Ectodermal cell (in vitro differentiated cells): Measurements from ENCODE around the gene SERINC1.

Experiments
- H3K27ac ChIP-seq: 2 replicates; pipeline ENCODE4 v1.7.0; 2013; ENCODE audit warnings: mild to moderate bottlenecking, low read depth, low read length; ENCODE audit not compliant: insufficient read depth, poor library complexity, severe bottlenecking
- H3K27me3 ChIP-seq: 2 replicates; pipeline ENCODE4 v1.7.0; 2013; ENCODE audit warnings: mild to moderate bottlenecking, low read length; ENCODE audit not compliant: insufficient read depth, control insufficient read depth, poor library complexity, severe bottlenecking
- H3K36me3 ChIP-seq: one replicate; pipeline ENCODE4 v1.7.0; 2013; ENCODE audit warnings: low read length; ENCODE audit not compliant: control insufficient read depth, insufficient read depth
- H3K4me1 ChIP-seq: one replicate; pipeline ENCODE4 v1.7.0; 2013; ENCODE audit warnings: low read length; ENCODE audit not compliant: control insufficient read depth, insufficient read depth
- H3K4me3 ChIP-seq: 2 replicates; pipeline ENCODE4 v1.7.0; 2013; ENCODE audit warnings: low read depth, low read length, control low read depth; ENCODE audit not compliant: insufficient read depth
- H3K9me3 ChIP-seq: 2 replicates; pipeline ENCODE4 v1.7.0; 2013; ENCODE audit warnings: mild to moderate bottlenecking, low read length, moderate library complexity; ENCODE audit not compliant: control insufficient read depth
- WGBS, 2 experiments: methylation state at CpG; one replicate each; pipeline ENCODE4 v1.1.7; 2013; ENCODE audit warnings: missing lambda C conversion rate in 2 of 2; 5-methylcytosine and 5-hydroxymethylcytosine counted together

SERINC1 gene

DNA sequence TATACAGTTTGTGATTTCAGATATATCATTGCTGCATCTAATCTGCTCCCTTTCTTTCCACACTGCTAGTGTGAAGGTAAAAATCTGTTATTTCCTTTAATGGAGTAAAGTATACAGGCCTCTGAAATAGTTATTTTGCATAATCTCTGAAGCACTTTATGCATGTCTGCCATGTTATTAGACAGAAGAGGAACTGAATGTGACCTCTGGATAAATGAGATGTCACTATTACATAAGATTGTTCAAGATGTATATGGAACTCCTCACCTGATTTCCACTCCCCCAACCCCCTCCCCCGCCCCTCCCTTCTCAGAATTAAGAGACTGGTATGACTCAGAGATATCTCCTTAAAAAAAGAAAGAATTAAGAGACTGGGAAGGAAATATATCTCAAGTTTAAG, 26.3 kb downstream of the SERINC1 start:
- peaks cover 17% of the 10 kb centered on the region for H3K36me3 ChIP-seq

DNA sequence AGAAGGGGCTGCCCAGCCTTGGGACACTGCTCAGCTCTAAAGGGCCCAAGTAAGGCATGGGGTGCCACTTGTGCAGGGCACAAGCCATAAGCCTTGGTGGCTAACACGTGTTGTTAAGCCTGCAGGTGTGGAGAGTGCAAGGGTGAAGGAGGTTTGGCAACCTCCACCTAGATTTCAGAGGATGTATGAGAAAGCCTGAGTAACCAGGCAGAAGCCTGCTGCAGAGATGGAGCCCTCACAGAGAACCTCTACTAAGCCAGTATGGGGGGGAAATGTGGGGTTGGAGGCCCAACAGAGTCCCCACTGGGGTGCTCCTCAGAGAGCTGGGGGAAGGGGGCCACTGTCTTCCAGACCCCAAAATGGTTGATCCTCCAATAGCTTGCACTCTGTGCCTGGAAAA, 32.6 kb downstream of the SERINC1 start:
- Histone ChIP-seq H3K9me3 (peaks cover 2% of the 10 kb centered on the region), H3K27me3 (no peaks in the 10 kb centered on the region), H3K4me1 (no peaks in the 10 kb centered on the region), H3K4me3 (no peak overlapping the region), H3K27ac (no peak overlapping the region), H3K36me3 (peaks cover 49% of the 10 kb centered on the region)
- WGBS, 2 experiments: 92 to 93% methylated on average over 1 of the region's 1 CpG

More for the DNA sequence above, 26.3 kb downstream of the SERINC1 start:
- Histone ChIP-seq H3K9me3 (peaks cover 2% of the 10 kb centered on the region), H3K4me1 (no peaks in the 10 kb centered on the region), H3K4me3 (no peak overlapping the region), H3K27ac (no peak overlapping the region), H3K27me3 (no peaks in the 10 kb centered on the region)
- WGBS, 2 experiments: no CpG with 5 or more reads among the region's 1 CpG

DNA sequence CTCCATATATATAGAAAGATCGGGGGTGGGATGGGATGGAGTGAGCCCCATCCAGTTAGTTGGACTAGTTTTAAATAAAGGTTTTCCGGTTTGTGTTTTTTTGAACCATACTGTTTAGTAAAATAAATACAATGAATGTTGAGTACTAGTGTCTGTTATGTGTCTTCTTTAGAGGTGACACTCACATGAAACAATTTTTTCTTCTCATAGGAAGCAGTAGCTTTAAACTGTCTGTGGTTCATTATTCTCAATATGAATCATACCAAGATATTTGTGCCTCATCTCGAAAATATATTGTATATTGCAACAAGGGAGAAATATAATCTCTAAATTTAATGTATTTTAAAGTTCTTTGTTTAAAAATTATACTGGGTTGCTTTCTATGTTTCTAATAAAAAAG, 38.8 kb downstream of the SERINC1 start:
- peaks cover 25% of the 10 kb centered on the region for H3K36me3 ChIP-seq
- H3K4me1 ChIP-seq: no peaks in the 10 kb centered on the region
- no peaks in the 10 kb centered on the region for H3K9me3 ChIP-seq
- WGBS, 2 experiments: 94 to 97% methylated on average over 2 of the region's 3 CpGs
- H3K27ac ChIP-seq: no peak overlapping the region
- H3K27me3 ChIP-seq: no peaks in the 10 kb centered on the region
- H3K4me3 ChIP-seq: no peak overlapping the region

DNA sequence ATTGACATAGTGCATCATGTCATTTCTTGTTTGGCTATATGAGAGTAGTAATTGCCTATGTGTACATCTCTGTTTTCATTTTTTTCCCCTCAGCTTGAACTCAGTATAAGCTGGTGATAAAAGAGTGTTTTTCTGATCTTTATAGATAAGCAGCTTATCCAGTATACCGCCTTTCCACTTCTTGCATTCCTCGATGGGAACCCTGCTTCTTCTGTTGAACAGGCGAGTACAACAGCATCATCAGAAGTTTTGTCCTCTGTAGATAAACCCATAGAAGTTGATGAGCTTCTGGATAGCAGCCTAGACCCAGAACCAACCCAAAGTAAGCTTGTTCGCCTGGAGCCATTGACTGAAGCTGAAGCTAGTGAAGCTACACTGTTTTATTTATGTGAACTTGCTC, 39.8 kb downstream of the SERINC1 start:
- H3K27ac ChIP-seq: no peak overlapping the region
- H3K27me3 ChIP-seq: no peaks in the 10 kb centered on the region
- H3K9me3 ChIP-seq: no peaks in the 10 kb centered on the region
- no peaks in the 10 kb centered on the region for H3K4me1 ChIP-seq
- 99% methylated on average over 4 of the region's 4 CpGs for WGBS, 2 experiments
- peaks cover 20% of the 10 kb centered on the region for H3K36me3 ChIP-seq
- no peak overlapping the region for H3K4me3 ChIP-seq

DNA sequence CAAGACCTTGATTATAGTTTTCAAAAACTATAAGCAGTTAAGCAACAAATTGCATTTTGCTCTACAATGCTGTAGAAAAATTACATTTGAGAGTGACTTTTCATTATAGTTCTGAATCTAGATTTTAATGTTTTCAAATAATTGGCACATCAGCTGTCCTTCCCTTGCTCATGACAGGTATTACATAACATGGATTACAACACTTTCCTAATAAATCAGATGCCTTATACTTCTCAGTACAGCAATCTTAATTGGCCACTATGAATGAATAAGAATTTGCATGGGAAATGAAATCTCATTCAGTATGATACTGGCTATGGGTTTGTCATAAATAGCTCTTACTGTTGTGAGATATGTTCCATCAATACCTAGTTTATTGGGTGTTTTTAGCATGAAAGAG, 42.3 kb downstream of the SERINC1 start:
- Histone ChIP-seq H3K27ac (no peak overlapping the region), H3K27me3 (no peaks in the 10 kb centered on the region), H3K9me3 (no peaks in the 10 kb centered on the region), H3K36me3 (peaks cover 25% of the 10 kb centered on the region), H3K4me1 (no peaks in the 10 kb centered on the region), H3K4me3 (no peak overlapping the region)

DNA sequence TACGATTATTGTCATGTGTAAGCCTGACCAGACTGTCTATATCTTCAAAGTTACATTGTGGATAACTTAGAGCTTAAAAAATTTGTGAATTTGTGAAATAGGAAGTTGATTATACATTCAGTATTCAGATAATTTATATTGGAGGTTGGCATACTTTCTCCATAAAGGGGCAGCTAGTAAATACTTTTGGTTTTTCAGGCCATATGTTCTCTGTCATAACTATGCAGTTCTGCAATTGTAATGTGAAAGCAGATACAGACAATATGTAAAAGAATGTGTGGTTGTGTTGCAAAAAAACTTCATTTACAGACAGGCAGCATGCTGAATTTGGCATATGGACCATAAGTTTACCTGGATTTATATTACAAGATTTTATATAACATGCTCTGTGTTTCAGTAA, 42.8 kb downstream of the SERINC1 start:
- H3K9me3 ChIP-seq: no peaks in the 10 kb centered on the region
- no peak overlapping the region for H3K27ac ChIP-seq
- WGBS, 2 experiments: 50 to 85% methylated on average over 1 of the region's 1 CpG
- H3K4me3 ChIP-seq: no peak overlapping the region
- H3K27me3 ChIP-seq: no peaks in the 10 kb centered on the region
- H3K4me1 ChIP-seq: no peaks in the 10 kb centered on the region
- H3K36me3 ChIP-seq: peaks cover 29% of the 10 kb centered on the region

DNA sequence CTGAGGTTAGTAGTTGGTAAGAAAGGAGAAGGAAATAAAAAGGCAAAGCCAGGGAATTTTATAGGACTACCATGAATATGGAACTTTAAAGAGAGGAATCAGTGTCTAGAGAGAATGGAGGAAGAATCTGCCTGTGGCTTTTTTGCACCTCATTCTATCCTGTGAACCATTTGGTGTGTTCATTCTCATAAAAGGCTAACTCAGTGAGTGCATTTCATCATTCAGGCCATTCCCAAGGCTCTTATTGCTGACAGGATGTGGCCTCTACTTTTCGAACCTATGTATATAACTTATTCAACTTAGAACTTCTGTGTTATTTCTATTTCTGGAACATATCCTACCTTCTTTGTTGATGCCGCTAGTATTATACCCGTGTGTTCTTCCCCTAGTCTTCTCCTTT, 45.0 kb downstream of the SERINC1 start:
- H3K36me3 ChIP-seq: peaks cover 24% of the 10 kb centered on the region
- WGBS, 2 experiments: 74 to 76% methylated on average over 3 of the region's 3 CpGs

DNA sequence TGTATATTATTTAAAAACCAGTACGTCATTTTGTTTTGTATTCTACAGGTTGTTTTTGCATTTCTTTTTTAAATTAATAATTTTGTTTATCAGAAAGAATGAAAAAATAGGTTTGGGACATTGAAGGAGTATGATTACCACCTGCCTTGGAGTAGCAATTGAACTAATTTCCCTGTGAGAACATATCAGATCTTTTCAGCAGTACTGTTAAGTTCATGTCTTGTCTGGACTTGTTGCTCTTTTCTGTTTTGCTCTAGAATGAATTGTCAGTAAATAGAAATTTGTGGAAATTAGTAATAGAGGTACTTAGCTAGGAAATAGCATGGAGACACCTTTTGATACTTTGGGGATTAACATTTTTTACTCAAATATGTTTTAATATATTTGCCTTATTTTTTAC, 47.9 kb downstream of the SERINC1 start:
- H3K27ac ChIP-seq: no peak overlapping the region
- no peaks in the 10 kb centered on the region for H3K27me3 ChIP-seq
- H3K36me3 ChIP-seq: peaks cover 26% of the 10 kb centered on the region
- 100% methylated on average over 1 of the region's 1 CpG; no CpG with 5 or more reads in 1 of the 2 experiments for WGBS, 2 experiments
- no peaks in the 10 kb centered on the region for H3K4me1 ChIP-seq
- H3K4me3 ChIP-seq: no peak overlapping the region
- no peaks in the 10 kb centered on the region for H3K9me3 ChIP-seq

More for the DNA sequence above, 45.0 kb downstream of the SERINC1 start:
- no peaks in the 10 kb centered on the region for H3K27me3 ChIP-seq
- H3K9me3 ChIP-seq: no peaks in the 10 kb centered on the region
- no peak overlapping the region for H3K4me3 ChIP-seq
- no peaks in the 10 kb centered on the region for H3K4me1 ChIP-seq
- H3K27ac ChIP-seq: no peak overlapping the region

DNA sequence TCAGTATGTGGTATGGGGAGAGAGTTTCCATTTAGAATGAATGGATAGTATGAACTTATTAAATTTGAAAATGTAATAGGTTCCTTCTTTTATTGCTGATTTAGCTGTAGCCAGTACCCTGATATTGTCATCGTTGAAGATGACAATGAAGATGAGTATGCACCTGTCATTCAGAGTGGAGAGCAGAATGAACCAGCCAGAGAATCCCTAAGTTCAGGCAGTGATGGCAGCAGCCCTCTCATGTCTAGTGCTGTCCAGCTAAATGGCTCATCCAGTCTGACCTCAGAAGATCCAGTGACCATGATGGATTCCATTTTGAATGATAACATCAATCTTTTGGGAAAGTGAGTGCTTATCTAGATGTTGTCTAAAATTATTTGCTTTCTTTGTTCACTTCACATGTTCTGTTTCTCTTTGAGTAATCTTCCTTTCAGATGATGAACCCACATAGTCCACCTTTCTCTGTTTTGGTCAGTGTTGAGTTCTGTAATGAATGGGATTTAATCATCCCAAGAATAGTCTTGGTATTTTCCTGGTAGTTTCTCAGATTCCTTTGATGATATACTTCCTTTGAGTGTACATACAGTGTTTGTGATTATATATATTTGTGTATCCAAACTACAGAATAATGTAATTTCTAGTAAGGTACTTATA, 48.9 kb downstream of the SERINC1 start:
- Histone ChIP-seq H3K27ac (no peak overlapping the region), H3K4me1 (no peaks in the 10 kb centered on the region), H3K4me3 (no peak overlapping the region), H3K9me3 (no peaks in the 10 kb centered on the region), H3K27me3 (no peaks in the 10 kb centered on the region), H3K36me3 (peaks cover 29% of the 10 kb centered on the region)
- WGBS, 2 experiments: 94 to 97% methylated on average over 1 of the region's 1 CpG

DNA sequence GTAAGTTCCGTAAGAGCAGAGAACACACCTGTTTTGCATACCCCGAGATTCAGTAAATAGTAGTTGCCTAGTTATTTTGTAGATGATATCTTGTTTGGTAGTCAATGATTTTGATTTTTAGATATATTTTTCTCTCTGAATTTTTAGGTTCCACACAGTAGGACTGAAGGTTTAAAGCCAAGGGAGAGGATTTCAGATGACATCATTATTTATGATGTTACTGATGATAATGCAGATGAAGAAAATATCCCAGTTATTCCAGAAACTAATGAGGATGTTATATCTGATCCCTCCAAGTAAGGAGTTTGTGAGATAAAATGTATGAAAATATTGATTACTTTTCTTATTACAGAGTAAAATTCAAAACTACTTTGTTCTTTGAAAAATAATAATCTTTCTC, 49.6 kb downstream of the SERINC1 start:
- 91 to 97% methylated on average over 2 of the region's 2 CpGs for WGBS, 2 experiments
- H3K4me1 ChIP-seq: no peaks in the 10 kb centered on the region
- H3K27ac ChIP-seq: no peak overlapping the region
- H3K36me3 ChIP-seq: peaks cover 26% of the 10 kb centered on the region
- H3K9me3 ChIP-seq: no peaks in the 10 kb centered on the region
- no peak overlapping the region for H3K4me3 ChIP-seq
- no peaks in the 10 kb centered on the region for H3K27me3 ChIP-seq

DNA sequence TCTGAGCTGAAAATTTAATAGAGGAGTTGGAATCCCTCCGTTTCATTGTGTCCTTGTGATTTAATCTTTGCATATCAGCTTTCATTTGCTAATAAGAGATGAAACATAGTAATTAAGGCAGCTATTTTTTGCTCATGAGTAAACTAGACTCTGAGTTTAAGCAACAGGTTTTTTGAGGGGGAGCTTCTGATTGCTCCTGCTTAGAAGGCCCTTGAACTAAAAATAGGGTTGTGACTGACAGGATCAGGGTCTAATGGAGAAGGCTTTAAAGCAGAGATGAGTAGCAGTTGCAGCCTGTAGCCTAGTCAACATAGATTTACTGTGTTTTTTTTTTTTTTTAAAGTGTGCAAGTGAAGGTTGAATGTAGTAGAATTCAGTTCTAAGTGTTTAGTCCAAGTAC, 54.8 kb downstream of the SERINC1 start:
- Histone ChIP-seq H3K36me3 (peaks cover 12% of the 10 kb centered on the region), H3K9me3 (no peaks in the 10 kb centered on the region), H3K27me3 (no peaks in the 10 kb centered on the region), H3K4me1 (no peaks in the 10 kb centered on the region), H3K4me3 (no peak overlapping the region), H3K27ac (no peak overlapping the region)
- 88 to 89% methylated on average over 1 of the region's 1 CpG for WGBS, 2 experiments
